GM19397 (cell line): ENCODE results near the gene USP34.
"Not testable (repeated sequence)": the region's sequence is repeated elsewhere in the genome, so short reads cannot be mapped to it uniquely, and the experiment has no call there.

ENCODE experiments used
- ATAC-seq: cut with Tn5 transposase; IDR thresholded peaks from one replicate; pipeline ENCODE4 v1.9.1; 2021; ENCODE audit warnings: mild to moderate bottlenecking, moderate library complexity; ENCODE audit not compliant: unreplicated experiment

USP34 gene

GRCh38 chr2:61253136-61253535 lies 217.8 kb downstream of the USP34 start:
- no peak for ATAC-seq

GRCh38 chr2:61252031-61252430 lies 218.9 kb downstream of the USP34 start:
- ATAC-seq, result no peak

- ATAC-seq, result no peak
These were observed 221.3 kb downstream of the USP34 start for GRCh38 chr2:61249521-61250071.

GRCh38 chr2:61247204-61247812 lies 223.6 kb downstream of the USP34 start:
- no peak for ATAC-seq

- ATAC-seq, result no peak
These were observed 226.2 kb downstream of the USP34 start for GRCh38 chr2:61244694-61245093.

GRCh38 chr2:61241266-61241665 lies 229.6 kb downstream of the USP34 start:
- no peak for ATAC-seq

- ATAC-seq, result no peak
These were observed 232.5 kb downstream of the USP34 start for GRCh38 chr2:61238219-61239012.

- no peak for ATAC-seq
These were observed 235.2 kb downstream of the USP34 start for GRCh38 chr2:61235716-61236115.

- no peak for ATAC-seq
These were observed 237.3 kb downstream of the USP34 start for GRCh38 chr2:61233581-61233980.

- no peak for ATAC-seq
These were observed 241.0 kb downstream of the USP34 start for GRCh38 chr2:61229936-61230335.

- ATAC-seq, result no peak
These were observed 248.3 kb downstream of the USP34 start for GRCh38 chr2:61222567-61222966.

GRCh38 chr2:61221819-61222218 lies 249.1 kb downstream of the USP34 start:
- no peak for ATAC-seq

GRCh38 chr2:61220768-61221167 lies 250.1 kb downstream of the USP34 start:
- no peak for ATAC-seq

- no peak for ATAC-seq
These were observed 252.1 kb downstream of the USP34 start for GRCh38 chr2:61218817-61219170.

GRCh38 chr2:61218076-61218816 lies 252.6 kb downstream of the USP34 start:
- ATAC-seq, result no peak

GRCh38 chr2:61214171-61214570 lies 256.7 kb downstream of the USP34 start:
- no peak for ATAC-seq

- no peak for ATAC-seq
These were observed 260.4 kb downstream of the USP34 start for GRCh38 chr2:61210332-61210981.

- no peak for ATAC-seq
These were observed 265.8 kb downstream of the USP34 start for GRCh38 chr2:61205132-61205531.

- ATAC-seq, result no peak
These were observed 274.2 kb downstream of the USP34 start for GRCh38 chr2:61196671-61197070.

- ATAC-seq, result not testable (repeated sequence)
These were observed 276.2 kb downstream of the USP34 start for GRCh38 chr2:61194646-61195045.
